ENCODE results near the gene OOSP1.
A peak's percentile ranks its signal among the peaks of the same experiment; 100 is the strongest.

The OOSP1 gene

DNA sequence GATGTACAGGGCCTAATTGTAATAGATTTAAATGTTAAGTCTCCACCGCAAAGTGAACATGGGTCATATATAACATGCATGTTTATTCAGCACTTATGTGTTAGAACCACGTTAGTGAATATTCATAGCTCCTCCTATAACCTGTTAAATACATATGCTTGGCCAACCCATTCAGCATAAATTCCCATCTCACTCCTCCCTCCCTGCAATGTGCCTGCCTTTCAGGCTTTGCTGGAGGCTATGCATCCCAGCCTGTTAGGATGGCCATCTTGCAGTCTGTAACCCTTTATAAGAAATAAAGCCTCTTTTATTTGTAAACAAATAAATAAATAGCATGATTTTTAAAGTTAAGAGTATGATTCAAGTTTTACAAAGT lies 23.9 kb downstream of the OOSP1 start:
- DNase-seq: no peak

DNA sequence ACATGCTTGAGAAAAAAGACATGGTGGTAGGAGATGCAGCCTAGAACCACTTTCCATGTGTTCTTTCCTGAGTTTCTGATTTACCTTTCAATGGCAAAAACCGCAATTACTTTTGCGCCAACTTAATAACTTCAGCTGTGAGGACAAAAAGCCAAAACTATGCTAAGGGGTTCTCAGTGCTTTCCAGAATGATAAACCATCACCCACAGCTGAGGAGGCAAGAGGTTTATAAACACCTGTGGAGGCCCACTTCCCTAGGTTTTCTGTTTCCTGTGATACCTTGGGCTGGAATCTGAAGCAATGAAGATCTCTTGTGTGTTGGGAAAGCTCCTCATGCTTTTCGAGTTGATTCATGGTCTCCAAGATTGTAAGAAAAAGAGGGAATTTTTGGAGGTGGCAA lies 25.5 kb downstream of the OOSP1 start, which contains the start of gene OOSP4A:
Gene OOSP4A (plus strand): TSS at position 301 of the 400 bp plus-strand sequence. CDS start 0 bp downstream, at position 301.
- DNase-seq: no peak

DNA sequence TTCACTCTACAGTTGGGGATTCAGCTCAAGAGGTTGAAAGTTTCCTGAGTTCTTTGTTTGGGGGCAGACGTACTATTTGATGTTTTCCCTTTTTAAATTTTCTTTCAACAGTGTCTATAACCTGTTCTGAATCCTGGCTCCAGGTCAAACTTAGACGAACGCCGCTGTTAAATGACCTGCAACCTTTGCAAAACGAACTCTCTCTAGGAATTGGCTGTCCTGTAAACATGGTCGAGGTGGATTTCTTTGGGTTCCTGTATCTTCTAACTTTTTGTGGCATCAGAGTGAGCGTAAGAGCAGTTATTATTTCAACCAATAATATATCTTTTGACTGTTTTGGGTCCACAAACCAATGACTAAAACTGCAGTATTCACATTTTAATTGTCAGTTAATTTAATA lies 27.2 kb downstream of the OOSP1 start:
- no peak for DNase-seq

DNA sequence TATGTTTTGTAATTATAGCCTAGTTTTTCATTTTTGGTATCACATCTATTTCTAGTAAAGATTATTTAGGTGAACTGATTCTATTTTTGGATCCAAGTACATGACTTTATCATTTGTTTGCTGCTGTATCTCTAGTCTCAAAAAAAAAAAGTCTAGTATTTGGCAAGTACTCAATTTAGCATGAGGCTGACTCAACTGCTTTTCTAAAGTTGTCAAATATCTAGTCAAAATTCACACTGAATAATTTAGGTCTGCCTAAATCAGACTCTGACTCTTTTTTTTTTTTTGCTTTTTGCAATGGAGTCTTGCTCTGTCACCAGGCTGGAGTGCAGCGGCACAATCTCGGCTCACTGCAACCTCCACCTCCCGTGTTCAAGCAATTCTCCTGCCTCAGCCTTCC lies 28.0 kb downstream of the OOSP1 start:
- no peak for DNase-seq

DNA sequence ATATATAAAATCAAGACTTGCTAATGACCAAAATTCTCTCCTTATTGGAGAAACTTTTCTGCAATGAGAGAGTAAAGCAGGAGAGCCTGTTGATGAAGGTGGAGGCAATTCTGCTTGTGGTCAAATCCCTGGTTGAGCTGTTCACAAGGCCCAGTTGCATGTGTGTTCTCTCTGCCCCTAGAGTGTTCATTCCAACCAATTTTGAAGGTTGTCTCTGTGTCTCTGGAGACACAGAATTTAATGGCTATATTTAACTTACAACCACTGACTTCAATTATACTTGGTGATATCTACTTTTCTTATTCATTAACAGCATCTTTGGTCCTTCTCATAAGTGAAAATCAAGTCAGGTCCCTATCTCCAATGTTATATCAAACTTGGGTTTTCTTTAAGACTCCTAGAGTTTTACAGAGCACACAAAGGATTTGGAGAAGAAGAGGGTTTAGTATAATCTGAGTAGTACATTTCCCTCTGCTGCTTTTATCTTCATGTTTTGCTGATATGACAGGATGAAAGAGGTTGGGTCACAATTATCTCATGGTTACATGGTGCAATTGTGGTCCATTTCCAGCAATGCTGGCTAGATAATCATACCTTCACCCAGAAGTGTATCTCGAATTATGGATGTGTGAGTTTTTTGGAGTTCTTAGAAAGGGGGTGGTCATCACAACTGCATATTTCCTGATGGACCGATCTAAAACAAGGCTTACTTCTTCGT lies 29.6 kb downstream of the OOSP1 start:
- DNase-seq: peak; percentile 75

DNA sequence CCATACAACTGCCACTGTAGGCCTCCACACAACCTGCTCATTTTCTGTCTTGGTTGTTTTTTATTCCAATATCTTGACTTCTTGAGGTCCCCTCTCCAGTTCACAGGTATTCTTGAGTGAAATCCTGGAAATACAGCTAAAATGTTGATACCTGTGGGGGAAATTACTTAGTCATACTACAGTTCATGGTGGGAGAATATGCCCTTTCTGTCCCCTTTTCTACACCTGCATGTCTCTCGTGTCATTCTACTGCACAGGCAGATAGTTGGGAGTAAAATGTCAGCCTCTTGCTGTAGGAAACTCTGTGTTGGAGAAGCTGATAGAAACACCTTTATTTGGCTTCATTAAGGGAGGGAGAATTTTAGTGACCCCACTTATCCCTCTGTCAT lies 30.2 kb downstream of the OOSP1 start:
- DNase-seq: no peak

DNA sequence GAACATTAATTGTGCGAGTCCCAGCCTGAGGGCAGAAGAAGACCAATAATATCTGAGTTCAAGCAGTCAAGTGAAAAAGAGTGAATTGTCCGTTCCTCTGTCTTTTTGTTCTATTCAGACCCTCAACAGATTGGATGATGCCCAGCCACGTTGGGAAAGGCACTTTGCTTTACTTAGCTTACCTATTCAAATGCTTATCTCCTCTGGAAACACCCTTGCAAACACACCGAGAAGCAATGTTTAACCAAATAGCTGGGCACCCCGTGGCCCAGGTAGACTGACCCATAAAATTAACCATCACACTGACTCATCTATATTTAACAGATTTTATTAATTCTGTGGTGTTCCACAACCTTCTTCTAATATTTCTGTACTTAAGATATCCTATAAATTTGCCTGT lies 34.9 kb downstream of the OOSP1 start:
- DNase-seq: no peak

DNA sequence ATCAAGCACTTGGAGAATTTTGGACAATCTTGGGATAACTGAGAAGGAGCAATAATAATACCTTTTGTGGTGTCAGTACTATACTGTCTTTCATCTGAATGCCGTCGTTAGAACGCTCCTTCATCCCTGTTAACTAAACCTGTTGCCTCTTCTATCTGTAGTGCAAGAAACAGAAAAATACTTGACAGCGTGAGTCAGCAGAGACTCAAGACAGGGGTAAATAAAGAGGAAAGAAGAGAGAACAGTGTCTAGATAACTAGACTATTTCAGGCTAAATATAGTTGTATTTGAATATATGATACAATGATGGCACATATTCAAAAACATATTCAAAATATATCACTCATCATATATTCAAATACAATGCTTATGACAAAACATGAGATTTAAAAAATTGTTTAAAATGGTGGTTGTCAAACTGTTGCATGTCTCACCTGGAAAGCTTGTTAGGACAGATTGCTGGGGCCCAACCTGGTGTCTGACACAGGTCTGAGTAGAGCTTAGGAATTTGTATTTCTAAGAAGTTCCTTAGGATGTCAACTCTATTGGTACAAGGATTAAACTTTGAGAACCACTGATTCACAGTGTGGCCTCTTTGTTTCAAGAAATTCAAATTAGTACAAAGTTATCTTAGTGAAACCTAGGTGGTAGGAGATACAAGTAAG lies 43.0 kb downstream of the OOSP1 start:
- no peak for DNase-seq

DNA sequence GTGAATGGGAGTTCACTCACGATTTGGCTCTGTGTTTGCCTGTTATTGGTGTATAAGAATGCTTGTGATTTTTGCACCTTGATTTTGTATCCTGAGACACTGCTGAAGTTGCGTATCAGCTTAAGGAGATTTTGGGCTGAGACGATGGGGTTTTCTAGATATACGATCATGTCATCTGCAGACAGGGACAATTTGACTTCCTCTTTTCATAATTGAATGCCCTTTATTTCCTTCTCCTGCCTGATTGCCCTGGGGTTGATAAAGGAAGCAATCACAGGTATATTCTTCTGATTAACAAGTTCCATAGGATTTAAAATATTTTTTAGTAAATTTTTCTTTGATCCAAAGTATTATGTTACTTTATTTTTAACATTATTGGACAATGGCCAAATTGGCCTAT lies 43.8 kb downstream of the OOSP1 start:
- DNase-seq: peak; percentile 7

DNA sequence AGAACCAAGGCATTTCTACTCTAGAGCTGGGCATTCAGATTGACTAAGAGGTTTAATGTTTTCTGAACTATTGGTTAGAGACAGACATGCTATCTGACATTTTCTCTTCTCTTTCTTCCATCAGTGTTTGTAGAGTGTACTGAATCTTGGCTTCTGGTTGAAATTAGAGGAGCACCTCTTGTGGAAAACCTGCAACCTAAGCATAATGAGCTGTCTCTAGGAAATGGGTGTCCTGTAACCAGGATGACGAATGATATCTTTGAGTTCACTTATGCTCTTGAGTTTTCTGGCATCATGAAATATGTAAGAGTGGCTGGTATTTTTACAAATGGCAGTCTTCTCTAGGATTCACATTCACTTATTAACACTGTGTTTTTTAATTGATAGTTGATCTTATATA lies 45.0 kb downstream of the OOSP1 start:
- DNase-seq: no peak

DNA sequence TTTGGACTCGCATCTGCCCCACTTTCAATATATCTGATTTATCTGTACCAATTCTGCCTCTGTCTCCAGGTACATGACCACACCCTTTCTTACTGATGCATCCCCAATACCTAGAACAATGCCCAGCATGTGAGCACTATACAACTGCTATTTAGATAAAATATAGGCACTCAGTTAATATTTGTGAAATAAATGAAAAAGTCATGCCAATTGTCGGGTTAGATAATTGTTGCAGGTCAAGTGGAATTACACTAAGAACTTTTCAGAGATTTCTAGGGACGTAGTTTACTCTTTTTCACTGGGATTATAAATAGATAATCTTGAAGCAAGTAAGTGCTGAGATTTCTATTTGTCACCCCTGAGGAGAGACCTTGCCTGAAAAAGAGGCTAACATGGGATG lies 46.1 kb downstream of the OOSP1 start:
- no peak for DNase-seq

DNA sequence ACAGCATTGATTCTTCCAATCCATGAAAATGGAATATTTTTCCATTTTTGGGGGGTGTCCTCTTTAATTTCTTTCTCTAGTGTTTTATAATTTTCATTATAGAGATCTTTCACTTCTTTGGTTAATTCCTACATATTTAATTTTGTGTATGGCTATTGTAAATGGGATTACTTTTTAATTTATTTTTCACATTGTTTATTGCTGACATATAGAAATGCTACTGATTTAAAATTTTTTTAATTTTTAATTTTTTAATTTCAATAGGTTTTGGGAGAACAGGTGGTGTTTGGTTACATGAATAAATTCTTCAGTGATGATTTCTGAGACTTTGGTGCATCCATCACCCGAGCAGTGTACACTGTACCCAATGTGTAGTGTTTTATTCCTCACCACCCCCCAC lies 52.2 kb downstream of the OOSP1 start:
- DNase-seq: no peak

DNA sequence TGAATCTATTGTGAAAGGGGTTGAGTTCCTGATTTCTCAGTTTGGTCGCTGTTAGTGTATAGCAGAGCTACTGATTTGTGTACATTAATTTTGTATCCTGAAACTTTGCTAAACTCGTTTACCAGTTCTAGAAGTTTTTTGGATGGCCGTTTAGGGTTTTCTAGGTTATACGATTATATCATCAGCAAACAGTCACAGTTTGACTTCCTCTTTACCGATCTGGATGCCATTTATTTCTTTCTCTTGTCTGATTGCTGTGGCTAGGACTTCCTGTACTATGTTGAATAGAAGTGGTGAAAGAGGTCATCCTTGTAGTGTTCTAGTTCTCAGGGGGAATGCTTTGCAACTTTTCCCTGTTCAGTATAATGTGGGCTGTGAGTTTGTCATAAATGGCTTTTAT lies 54.2 kb downstream of the OOSP1 start:
- DNase-seq: peak; percentile 75

DNA sequence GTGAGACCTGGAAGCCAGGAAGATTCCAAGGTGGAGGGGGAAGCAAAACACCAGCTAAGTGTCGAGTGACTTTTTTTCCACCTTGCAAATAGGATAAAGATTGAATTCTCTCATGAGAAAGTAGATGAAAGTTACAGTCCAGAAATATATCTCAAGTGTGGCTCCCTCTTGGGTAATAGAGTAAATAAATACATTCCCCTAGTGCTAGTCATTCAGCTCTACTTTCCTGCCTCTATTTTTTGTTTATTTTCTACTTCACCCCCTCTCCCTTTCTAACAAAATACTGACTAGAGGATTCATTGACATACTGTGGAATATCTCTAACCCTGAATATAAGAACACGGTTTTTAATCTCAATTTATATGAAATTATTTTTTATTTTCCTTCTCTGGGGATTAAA lies 59.6 kb downstream of the OOSP1 start:
- no peak for DNase-seq

DNA sequence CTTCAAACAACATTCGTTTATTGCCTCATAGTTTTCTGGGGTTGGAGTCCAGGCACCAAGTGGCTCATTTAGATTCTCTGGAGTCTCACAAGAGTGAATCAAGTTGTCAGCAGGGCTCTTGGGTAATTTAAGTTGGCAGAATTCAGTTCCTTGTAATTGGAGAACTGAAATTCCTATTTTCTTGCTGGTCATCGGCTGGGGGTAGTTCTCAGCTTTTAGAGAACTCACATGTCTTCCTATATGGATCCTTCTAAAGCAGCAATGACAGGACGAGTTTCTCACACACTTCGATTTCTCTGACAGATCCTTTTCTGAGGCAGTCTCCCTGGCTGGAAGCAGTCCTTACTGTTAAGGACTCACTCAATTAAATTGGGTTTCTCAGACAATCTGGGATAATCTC lies 61.5 kb downstream of the OOSP1 start:
- DNase-seq: no peak

DNA sequence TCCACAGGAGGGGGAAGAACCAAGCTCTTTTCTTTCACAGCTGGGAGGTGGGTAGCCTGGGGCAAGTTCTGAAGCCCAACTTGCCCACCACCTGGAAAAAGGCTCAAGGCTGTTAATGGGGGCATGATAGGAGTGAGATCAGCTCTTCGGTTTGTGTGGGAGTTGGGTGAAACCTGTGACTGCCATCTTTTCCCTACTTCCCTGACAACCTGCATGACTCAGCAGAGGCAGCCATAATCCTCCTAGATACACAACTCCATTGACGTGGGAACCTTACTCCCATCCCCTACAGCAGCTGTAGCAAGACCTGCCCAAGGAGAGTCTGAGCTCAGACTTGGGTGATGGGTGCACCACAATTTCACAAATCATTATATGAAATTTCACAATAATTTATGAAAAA lies 65.5 kb downstream of the OOSP1 start:
- no peak for DNase-seq

DNA sequence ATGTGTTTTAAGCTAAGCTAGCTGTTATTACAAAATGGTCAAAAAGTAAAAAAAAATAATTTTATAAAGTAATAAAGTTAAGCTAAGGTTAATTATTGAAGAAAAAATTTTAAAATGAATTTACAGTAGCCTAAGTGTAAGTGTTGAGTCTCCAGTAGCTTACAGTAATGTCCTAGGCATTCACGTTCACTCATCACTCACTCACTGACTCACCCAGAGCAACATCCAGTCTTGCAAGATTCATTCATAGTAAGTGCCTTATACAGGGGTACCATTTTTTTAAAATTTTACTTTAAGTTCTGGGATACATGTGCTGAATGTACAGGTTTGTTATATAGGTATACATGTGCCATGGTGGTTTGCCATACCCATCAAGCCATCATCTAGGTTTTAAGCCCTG lies 67.1 kb downstream of the OOSP1 start:
- no peak for DNase-seq
